ENCODE results near the gene ARAP2. TPM values are rescaled to one million over a fixed set of nuclear protein-coding genes. Genes with fewer than 3 reads are reported as not detected.

Gene ARAP2
- total RNA-seq, 2 experiments from 2014 or later: 6.9 to 8.6 TPM

GRCh38 chr4:36206012-36206411, 38.3 kb downstream of the ARAP2 start:
- CTCF ChIA-PET (ENCODE audit: unreplicated experiment): no interaction called here
- Histone ChIP-seq H4K20me1 (ENCODE audit: insufficient read depth, low read length) (no peaks in the 10 kb centered on the region), H3K4me2 (ENCODE audit: low read length) (no peak overlapping the region), H3K79me2 (ENCODE audit: insufficient read depth, low read depth, low read length) (no peaks in the 10 kb centered on the region), H3K4me1 (ENCODE audit: insufficient read depth, low read length, poor library complexity, severe bottlenecking) (no peaks in the 10 kb centered on the region), H3K27ac (ENCODE audit: low read depth, low read length, poor library complexity, severe bottlenecking) (no peak overlapping the region), H3K4me3 (ENCODE audit: low read depth, low read length, poor library complexity, severe bottlenecking) (no peak overlapping the region), H3K9me2 (ENCODE audit: insufficient read depth, low read length) (no peaks in the 10 kb centered on the region), H3K36me3 (ENCODE audit: insufficient read depth, low read length) (no peaks in the 10 kb centered on the region), H3K9me3 (ENCODE audit: low read length) (no peaks in the 10 kb centered on the region), H2AFZ (ENCODE audit: low read length) (no peak overlapping the region)
- POLR2A ChIA-PET: interaction anchor here (0.7 to 2.2 kb wide), 3 partner anchors 34 to 72 kb away, joined by 3 to 7 read pairs (median 3); no protein-coding TSS in a partner anchor
- TF ChIP-seq EZH2phosphoT487 (IDR thresholded peaks at IDR 0.05; ENCODE audit: borderline replicate concordance, low read depth, low read length) (no peak), CTCF (conservative IDR thresholded peaks at IDR 0.05; ENCODE audit: low read length) (no peak)
- no peak for DNase-seq (ENCODE audit: low spot score)
- intact Hi-C loops (cut with micrococcal nuclease; ENCODE audit: unreplicated experiment): no loop called here
- no TSS peak for BruUV-seq (replicated peaks)

GRCh38 chr4:36198861-36199260, 45.5 kb downstream of the ARAP2 start:
- CTCF ChIA-PET (ENCODE audit: unreplicated experiment): no interaction called here
- TF ChIP-seq CTCF (conservative IDR thresholded peaks at IDR 0.05; ENCODE audit: low read length) (no peak), EZH2phosphoT487 (IDR thresholded peaks at IDR 0.05; ENCODE audit: borderline replicate concordance, low read depth, low read length) (no peak)
- no peaks in the 10 kb centered on the region for H3K4me1 ChIP-seq (ENCODE audit: insufficient read depth, low read length, poor library complexity, severe bottlenecking)

GRCh38 chr4:36198068-36198808, 46.1 kb downstream of the ARAP2 start:
- no peak overlapping the region for H3K4me2 ChIP-seq (ENCODE audit: low read length)
- H3K4me1 ChIP-seq (ENCODE audit: insufficient read depth, low read length, poor library complexity, severe bottlenecking): no peaks in the 10 kb centered on the region
- ChIA-PET CTCF (ENCODE audit: unreplicated experiment) (no interaction called here), POLR2A (interaction anchor here (0.7 kb wide), 1 partner anchor 9 kb away, joined by 3 read pairs; no protein-coding TSS in a partner anchor)
- H4K20me1 ChIP-seq (ENCODE audit: insufficient read depth, low read length): no peaks in the 10 kb centered on the region
- H3K4me3 ChIP-seq (ENCODE audit: low read depth, low read length, poor library complexity, severe bottlenecking): no peak overlapping the region
- intact Hi-C loops (cut with micrococcal nuclease; ENCODE audit: unreplicated experiment): no loop called here
- no peaks in the 10 kb centered on the region for H3K36me3 ChIP-seq (ENCODE audit: insufficient read depth, low read length)
- H3K9me3 ChIP-seq (ENCODE audit: low read length): no peaks in the 10 kb centered on the region
- no TSS peak for BruUV-seq (replicated peaks)
- no peaks in the 10 kb centered on the region for H3K9me2 ChIP-seq (ENCODE audit: insufficient read depth, low read length)
- no peak for TF ChIP-seq CTCF (conservative IDR thresholded peaks at IDR 0.05; ENCODE audit: low read length)
- no peak for TF ChIP-seq EZH2phosphoT487 (IDR thresholded peaks at IDR 0.05; ENCODE audit: borderline replicate concordance, low read depth, low read length)
- H3K79me2 ChIP-seq (ENCODE audit: insufficient read depth, low read depth, low read length): no peaks in the 10 kb centered on the region
- H2AFZ ChIP-seq (ENCODE audit: low read length): no peak overlapping the region
- DNase-seq (ENCODE audit: low spot score): no peak
- H3K27ac ChIP-seq (ENCODE audit: low read depth, low read length, poor library complexity, severe bottlenecking): no peak overlapping the region

More at GRCh38 chr4:36198861-36199260, 45.5 kb downstream of the ARAP2 start:
- Histone ChIP-seq H2AFZ (ENCODE audit: low read length) (no peak overlapping the region), H3K9me2 (ENCODE audit: insufficient read depth, low read length) (no peaks in the 10 kb centered on the region), H4K20me1 (ENCODE audit: insufficient read depth, low read length) (no peaks in the 10 kb centered on the region), H3K36me3 (ENCODE audit: insufficient read depth, low read length) (no peaks in the 10 kb centered on the region), H3K4me3 (ENCODE audit: low read depth, low read length, poor library complexity, severe bottlenecking) (no peak overlapping the region), H3K9me3 (ENCODE audit: low read length) (no peaks in the 10 kb centered on the region), H3K27ac (ENCODE audit: low read depth, low read length, poor library complexity, severe bottlenecking) (no peak overlapping the region), H3K79me2 (ENCODE audit: insufficient read depth, low read depth, low read length) (no peaks in the 10 kb centered on the region), H3K4me2 (ENCODE audit: low read length) (no peak overlapping the region)
- BruUV-seq (replicated peaks): no TSS peak
- intact Hi-C loops (cut with micrococcal nuclease; ENCODE audit: unreplicated experiment): no loop called here
- POLR2A ChIA-PET: interaction anchor here (0.7 to 1.5 kb wide), 2 partner anchors 8 to 10 kb away, joined by 3 to 4 read pairs; no protein-coding TSS in a partner anchor
- no peak for DNase-seq (ENCODE audit: low spot score)
